NCI-H345 treated with DMSO at 0.1 percent for 48 hours (cell line): ENCODE data around the gene NCBP2.
"Not testable (repeated sequence)": the region's sequence is repeated elsewhere in the genome, so short reads cannot be mapped to it uniquely, and the experiment has no call there.

Source experiments
- DNase-seq: peaks from one replicate; lab custom pipeline; 2025; ENCODE audit not compliant: unreplicated experiment; lab: John Stamatoyannopoulos, UW

NCBP2 gene

GRCh38 chr3:196968233-196969133 is 26.2 kb upstream of the NCBP2 start, which contains the start of gene PIGZ:
Gene PIGZ (minus strand): TSS chr3:196968833. CDS start chr3:196952031, 16,802 bp downstream.
- DNase-seq = no peak

DNA sequence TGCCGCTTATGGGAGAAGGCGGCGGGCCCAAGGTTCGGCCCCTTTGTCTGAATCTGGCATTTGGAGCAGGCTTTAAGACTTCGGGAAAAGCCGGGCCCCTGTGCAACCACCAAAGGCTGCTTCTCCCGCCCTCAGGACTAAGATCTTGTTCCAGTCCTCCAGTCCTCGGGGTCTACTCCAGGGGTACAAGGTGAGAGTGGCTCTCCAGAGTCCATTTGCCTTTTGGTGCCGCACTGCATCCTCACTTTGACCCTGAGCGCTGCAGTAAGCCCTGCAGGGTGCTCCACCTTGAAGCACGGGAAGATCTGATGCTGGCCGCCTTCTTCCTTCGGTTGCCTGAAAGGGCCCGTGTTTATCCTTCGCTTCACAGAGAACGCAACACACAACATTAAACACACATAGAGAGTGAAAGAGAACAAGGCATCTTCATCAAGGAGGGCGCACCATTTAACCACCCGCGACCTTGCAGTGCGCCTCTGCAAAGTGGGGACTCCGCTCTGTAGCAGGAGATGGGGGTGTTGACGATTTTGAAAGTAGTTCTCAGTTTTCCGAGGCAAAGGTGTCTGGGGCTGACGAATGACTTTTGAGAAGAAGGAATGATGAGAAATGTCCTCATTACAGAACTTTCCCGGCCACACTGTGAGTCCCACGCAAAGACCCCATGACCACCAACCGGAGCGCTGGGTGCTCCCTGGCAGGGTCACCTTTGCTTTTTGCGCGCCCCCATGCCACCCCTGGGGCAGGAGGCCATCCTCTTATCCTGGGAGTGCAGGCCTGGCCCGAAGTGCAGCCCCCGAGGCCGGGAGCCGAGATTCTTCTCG is 25.3 kb upstream of the NCBP2 start:
- DNase-seq = no peak

- DNase-seq = no peak
Observed at GRCh38 chr3:196966526-196967401, 24.4 kb upstream of the NCBP2 start.

- DNase-seq = no peak
Observed at GRCh38 chr3:196965804-196966173, 23.5 kb upstream of the NCBP2 start.

DNA sequence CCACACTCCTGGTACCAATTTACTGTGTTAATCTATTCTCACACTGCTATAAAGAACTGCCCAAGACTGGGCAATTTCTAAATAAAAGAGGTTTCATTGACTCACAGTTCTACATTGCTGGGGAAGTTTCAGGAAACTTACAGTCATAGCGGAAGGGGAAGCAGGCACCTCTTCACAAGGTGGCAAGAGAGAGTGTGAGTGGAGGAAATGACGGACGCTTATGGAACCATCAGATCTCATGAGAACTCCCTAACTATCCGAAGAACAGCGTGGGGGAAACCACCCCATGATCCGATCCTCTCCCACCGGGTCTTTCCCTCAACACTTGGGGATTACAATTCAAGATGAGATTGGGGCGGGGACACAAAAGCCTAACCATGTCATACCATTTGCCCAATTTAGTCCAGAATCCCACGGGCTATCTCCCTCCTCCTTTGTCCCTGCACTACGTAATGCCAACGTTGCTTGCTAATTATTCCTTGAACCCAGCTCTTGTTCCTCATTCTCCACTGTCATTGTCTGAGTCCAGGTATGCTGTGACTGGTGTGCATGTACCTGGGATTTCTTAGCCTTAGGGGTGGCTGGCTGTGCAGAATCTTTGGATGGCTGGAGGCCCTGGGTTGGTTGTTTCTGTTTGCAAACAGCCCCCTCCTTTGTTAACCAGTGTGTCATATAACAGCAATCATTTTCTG is 22.9 kb upstream of the NCBP2 start:
- DNase-seq = no peak

GRCh38 chr3:196963631-196963953 is 21.3 kb upstream of the NCBP2 start:
- DNase-seq = no peak

DNA sequence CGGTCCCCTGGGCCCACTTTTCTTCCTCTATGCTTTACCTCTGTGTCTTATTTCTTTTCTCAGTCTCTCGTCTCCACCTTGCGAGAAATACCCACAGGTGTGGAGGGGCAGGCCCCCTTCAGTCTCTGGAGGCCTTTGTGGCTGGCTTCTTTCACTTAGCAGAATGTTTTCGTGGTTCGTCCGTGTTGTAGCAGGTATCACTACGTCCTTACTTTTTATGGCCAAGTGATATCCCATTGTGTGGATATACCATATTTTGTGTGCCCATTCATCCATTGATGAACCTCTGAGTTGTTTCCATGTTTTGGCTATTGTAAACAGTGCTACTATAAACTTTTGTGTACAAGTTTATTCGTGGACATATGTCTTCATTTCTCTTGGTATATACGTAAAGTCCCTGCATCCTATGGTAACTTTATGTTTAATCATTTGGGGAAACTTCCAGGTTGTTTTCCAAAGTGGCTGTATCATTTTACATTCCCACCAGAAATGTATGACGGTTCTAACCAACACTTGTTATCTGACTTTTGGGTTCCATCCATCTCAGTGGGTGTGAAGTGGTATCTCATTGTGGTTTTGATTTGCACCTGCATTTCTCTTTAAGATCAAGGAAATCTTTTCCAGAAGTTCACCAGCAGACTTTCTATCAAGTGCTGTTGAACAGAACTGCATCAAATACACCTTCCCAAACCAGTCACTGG is 20.8 kb upstream of the NCBP2 start:
- DNase-seq = no peak

- no peak for DNase-seq
Observed at GRCh38 chr3:196962108-196962929, 20.0 kb upstream of the NCBP2 start.

DNA sequence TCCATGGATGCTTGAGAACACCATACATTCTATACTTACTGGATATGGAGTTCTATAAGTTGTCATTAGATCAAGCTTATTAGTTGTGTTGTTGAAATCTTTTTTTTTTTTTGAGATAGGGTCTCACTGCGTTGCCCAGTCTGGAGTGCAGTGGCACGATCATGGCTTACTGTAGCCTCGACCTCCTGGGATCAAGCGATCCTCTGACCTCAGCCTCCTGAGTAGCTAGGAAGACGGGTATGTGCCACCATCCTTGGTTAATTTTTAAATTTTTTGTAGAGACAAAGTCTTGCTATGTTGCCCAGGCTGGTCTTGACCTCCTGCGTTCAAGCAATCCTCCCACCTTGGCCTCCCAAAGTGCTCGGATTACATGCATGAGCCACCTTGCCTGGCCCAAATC is 12.5 kb upstream of the NCBP2 start:
- DNase-seq = no peak

- no peak for DNase-seq
Observed at GRCh38 chr3:196951371-196951770, 9.0 kb upstream of the NCBP2 start.

GRCh38 chr3:196949750-196950149 is 7.4 kb upstream of the NCBP2 start:
- DNase-seq = no peak

DNA sequence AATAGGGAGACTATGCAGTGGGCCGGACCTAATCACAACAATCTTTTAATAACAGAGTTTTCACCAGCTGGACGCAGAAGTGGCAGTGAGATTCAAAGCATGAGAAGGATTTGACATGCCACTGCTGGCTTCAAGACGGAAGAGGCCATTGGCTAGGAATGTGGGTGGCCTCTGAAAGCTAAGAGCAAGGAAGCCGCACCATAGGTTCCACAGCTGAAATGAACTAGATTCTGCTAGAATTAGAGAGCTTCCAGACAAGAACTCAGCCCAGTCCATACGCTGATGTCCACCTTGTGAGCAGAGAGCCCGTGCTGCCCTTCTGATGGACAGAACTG is 6.9 kb upstream of the NCBP2 start:
- no peak for DNase-seq

- no peak for DNase-seq
Observed at GRCh38 chr3:196948442-196949284, 6.3 kb upstream of the NCBP2 start.

DNA sequence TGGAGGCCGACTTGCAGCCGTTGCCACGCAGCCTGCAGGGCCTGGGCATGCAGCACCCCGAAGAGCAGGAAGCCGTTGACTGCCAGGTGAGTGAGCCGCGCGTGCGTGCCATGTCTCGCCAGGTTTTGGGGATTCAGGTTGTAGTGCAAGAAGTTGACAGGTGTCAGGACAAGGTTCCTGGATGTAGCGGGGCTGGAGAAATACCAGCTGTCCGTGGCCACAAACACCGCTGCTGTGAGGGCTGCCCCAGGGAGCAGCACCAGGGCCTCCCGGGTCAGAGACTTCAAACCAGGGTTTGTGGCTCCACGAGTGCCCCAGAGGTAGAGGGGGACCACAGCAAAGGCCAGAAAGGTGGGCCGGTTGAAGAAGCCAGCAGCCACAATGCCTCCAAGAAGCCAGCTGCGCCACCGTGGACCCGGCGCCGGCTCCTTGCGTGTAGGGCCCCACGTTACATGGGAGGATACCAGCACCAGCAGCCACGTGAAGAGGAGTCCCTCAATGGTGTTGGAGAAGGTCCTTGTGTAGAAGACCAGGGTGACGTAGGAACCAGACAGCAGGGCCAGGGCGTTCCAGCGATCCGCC is 5.6 kb upstream of the NCBP2 start:
- no peak for DNase-seq

- DNase-seq = no peak
Observed at GRCh38 chr3:196947136-196947859, 5.0 kb upstream of the NCBP2 start.

DNA sequence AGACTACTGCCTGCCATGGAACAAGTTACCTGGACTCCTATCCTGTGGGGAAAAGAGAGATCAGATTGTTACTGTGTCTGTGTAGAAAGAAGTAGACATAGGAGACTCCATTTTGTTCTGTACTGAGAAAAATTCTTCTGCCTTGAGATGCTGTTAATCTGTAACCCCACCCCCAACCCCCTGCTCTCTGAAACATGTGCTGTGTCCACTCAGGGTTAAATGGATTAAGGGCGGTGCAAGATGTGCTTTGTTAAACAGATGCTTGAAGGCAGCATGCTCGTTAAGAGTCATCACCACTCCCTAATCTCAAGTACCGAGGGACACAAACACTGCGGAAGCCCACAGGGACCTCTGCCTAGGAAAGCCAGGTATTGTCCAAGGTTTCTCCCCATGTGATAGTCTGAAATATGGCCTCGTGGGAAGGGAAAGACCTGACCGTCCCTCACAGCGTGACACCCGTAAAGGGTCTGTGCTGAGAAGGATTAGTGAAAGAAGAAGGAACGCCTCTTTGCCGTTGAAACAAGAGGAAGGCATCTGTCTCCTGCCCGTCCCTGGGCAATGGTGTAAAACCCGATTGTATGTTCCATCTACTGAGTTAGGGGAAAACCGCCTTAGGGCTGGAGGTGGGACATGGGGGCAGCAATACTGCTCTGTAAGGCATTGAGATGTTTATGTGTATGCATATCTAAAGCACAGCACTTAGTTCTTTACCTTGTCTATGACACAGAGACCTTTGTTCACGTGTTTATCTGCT is 1.9 kb upstream of the NCBP2 start:
- not testable (repeated sequence) for DNase-seq

GRCh38 chr3:196942915-196943277 is 568 bp upstream of the NCBP2 start:
- no peak for DNase-seq
